GM12865 (cell line): ENCODE results near the gene WFDC5.

Experiments used
- DNase-seq: peaks from one replicate; pipeline ENCODE4 v3.0.0; 2010; ENCODE audit warnings: low read depth
- H3K4me3 ChIP-seq: 2 replicates; pipeline ENCODE4 v1.5.1; 2011; ENCODE audit warnings: mild to moderate bottlenecking, low read depth, low read length, control low read depth
- CTCF ChIP-seq: IDR thresholded peaks from 2 replicates; pipeline ENCODE4 v1.5.1; 2011; ENCODE audit warnings: low read length, control low read depth, low read depth, inconsistent platforms; ENCODE audit not compliant: insufficient read depth; ENCODE audit errors: missing control alignments

Gene WFDC5

GRCh38 chr20:45097485-45098102 lies 17.4 kb downstream of the WFDC5 start:
- TF ChIP-seq CTCF: peak; percentile 16
- no peak overlapping the region for H3K4me3 ChIP-seq
- DNase-seq: peak; percentile 45

GRCh38 chr20:45096781-45097180 lies 18.2 kb downstream of the WFDC5 start:
- no peak overlapping the region for H3K4me3 ChIP-seq
- no peak for TF ChIP-seq CTCF
- DNase-seq: no peak

GRCh38 chr20:45095805-45096238 lies 19.2 kb downstream of the WFDC5 start:
- H3K4me3 ChIP-seq: no peak overlapping the region
- peak; percentile 75 for DNase-seq
- peak; percentile 80 for TF ChIP-seq CTCF

- TF ChIP-seq CTCF: no peak
- no peak for DNase-seq
- no peak overlapping the region for H3K4me3 ChIP-seq
Measured at GRCh38 chr20:45094864-45095574, 20.0 kb downstream of the WFDC5 start.

- TF ChIP-seq CTCF: no peak
- no peak for DNase-seq
- no peak overlapping the region for H3K4me3 ChIP-seq
Measured at GRCh38 chr20:45094201-45094600, 20.8 kb downstream of the WFDC5 start.

- DNase-seq: no peak
- TF ChIP-seq CTCF: no peak
- no peak overlapping the region for H3K4me3 ChIP-seq
Measured at GRCh38 chr20:45092898-45093297, 22.1 kb downstream of the WFDC5 start.
